GM19239 (cell line): ENCODE results near the gene ADH5.
"Not testable (repeated sequence)": the region's sequence is repeated elsewhere in the genome, so short reads cannot be mapped to it uniquely, and the experiment has no call there.

Experiments used
- DNase-seq: peaks from one replicate; pipeline ENCODE4 v3.0.0; 2011; ENCODE audit warnings: low spot score; ENCODE audit not compliant: insufficient read length
- FAIRE-seq: peaks from 2 replicates; lab custom pipeline; 2011; peaks lifted over from hg19 to GRCh38; lab: Jason Lieb, UNC

The ADH5 gene

DNA sequence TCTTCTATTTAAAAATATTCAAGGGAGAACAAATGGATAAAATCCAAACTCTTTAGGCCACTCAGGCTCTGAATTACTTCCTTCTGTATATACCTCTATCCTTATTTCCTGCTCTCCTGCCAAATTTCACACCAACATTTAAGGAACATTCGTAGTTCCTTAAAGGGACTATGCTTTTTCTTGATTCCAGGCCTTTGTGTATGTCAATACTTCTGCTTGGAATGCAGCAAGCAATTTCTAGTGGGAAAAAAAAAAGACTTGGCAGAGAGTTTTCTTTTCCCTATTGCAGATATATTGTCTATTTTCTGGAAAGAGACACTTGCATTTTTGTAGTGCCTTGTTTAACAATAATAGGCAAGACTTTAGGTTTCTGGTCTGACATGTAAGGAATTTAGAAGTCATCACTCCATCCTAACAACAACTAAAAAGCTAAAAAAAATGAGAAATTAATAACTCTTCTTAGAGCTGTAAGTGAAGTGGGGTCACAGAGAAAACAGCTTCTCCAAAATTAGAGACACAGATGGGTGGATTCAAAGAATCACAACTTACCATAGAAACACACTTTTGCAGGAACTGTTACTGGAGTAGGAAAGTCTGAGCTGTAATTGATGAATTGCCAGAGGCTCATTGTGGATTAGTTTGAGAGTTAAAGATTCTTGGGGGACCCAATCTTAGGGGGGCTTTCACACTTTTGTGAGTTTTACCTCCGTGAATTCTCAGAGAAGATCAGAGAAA, 2.1 kb upstream of the ADH5 start:
- FAIRE-seq (no peak), DNase-seq (no peak)

DNA sequence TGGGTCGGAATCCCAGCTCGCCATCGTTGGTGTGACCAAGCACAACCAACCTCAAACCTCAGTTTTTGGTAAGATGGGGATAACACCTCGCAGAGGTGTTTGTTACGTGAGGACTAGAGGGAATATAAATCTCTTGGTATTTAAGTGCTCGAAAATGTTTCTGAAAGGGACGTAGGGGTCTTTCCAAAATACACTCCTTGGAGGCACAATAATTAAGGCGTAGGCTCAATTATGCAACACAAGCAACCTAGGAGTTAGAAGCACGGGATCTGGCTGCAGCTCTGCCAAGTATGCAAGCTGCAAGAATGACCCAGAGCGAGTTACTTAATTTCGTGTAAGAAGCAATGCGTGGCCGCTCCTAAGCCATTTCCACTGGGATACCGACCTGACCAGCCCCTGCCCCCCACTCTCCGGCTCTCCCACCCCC, 552 bp downstream of the ADH5 start:
- FAIRE-seq (peak; percentile 67), DNase-seq (peak; percentile 13)

DNA sequence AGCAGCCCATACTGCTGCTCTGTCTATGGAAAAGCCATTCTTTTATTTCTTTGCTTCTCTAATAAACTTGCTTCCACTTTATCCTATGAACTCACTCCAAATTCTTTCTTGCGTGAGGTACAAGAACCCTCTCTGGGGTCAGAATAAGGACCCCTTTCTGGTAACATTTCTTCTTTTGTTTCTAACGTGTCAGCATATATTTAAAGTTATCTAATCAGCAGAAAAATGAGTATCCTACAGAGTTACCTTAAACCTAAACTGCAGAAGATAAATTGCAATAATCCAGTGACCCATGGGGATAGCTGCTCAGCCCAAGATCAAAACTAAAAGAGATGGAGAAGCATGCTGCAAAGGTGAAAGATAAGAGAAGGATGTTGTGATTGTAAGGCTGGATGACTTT, 4.0 kb downstream of the ADH5 start:
- DNase-seq (no peak), FAIRE-seq (no peak)

DNA sequence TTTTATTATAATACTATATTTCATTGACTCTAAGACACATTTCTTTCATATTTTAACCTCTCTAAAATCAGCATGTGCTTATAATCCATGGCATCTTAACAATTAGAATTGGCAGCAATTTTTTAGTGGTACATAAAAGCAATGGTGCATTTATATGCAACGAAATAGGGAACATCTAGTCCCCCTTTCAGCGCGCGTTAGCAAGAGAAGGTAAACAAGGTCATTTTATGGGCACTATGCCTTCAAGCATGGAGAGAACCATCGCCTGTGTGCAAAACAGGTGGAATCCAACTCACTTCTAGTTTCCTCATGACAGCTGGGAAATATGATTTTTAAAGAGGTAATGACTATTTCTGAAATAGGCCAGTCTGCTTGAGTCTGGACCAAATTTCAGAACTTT, 6.4 kb downstream of the ADH5 start:
- no peak for FAIRE-seq

DNA sequence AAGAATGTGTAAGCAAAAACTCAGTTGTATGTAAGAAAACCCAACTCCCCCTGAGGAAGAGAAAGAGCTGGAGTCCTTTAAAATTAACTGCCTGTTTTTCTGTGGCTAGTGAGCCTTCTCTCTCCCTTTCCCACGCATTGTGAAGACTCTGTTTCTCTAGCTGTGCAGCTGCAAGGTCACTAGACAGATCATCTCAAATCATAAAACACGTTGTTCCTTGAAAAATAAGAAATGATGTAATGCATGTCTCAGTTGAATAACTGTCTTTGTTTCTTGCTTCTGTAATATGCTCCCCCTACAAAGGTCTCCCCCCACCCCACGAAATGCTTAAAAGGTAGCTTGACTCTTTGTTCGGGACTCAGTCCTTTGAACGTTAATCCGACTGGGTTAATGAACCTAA, 7.7 kb downstream of the ADH5 start:
- not testable (repeated sequence) for DNase-seq, FAIRE-seq

More for the DNA sequence above, 6.4 kb downstream of the ADH5 start:
- DNase-seq = no peak

DNA sequence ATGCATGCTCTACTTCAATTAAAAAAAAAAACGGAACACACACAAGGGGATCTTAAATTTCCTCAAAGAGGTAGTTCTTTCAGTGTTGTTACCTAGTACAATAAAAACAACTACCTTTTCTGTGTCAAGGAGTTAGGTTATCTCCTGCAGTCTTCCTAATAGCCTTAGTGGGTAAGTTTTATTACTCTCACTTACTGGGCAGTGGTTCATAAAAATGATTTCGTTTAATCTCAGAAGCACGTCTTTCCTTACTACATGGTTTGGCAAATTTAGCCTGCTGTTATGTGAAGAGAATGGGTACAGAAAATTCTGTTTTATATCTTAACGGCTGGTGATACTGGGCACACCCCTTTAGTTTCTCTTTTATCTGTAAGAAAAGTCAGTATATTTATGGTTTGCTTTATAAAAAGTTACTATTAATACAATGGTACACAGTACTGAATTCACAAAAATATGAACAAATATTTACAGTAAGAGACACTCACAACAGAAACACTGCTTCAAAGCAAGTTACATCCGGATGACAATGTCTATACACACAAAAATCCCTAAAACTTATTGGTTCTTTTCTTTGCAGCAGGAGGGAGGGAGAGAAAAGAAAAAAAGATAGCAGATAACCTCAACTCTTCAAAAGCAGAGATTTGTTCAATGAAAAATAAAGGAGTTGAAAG, 8.8 kb downstream of the ADH5 start:
- FAIRE-seq = no peak

DNA sequence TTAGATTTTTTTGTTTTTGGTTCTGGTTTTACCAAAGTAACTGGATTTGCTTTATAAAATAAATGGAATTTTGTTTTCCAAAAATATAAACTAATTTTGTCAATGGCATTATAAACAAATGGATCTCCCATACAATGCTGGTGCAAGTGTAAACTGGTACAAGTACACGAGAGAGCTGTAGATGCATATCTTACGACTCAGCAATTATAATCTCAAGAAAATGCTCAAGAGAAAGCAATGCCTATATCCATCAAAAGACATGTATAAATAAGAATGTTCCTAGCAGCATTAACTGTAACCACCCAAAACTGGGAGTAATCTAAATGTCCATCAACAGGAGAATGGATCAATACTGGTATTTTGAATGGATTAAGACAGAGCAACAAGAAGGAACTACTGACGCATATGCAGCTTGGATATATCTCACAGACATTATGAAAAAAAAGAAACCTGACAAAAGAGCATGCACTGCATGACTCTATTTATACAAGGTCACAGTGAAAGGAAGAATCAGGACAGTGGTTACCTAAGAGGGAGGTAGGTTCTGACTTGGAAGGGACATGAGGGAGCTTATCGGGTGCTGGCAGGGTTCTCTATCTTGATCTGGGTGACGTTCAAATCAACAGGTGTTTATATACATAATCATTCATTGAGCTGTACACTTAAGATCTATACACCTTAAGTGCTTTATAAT, 9.5 kb downstream of the ADH5 start:
- DNase-seq = no peak
- no peak for FAIRE-seq

More for the DNA sequence above, 8.8 kb downstream of the ADH5 start:
- DNase-seq = no peak

DNA sequence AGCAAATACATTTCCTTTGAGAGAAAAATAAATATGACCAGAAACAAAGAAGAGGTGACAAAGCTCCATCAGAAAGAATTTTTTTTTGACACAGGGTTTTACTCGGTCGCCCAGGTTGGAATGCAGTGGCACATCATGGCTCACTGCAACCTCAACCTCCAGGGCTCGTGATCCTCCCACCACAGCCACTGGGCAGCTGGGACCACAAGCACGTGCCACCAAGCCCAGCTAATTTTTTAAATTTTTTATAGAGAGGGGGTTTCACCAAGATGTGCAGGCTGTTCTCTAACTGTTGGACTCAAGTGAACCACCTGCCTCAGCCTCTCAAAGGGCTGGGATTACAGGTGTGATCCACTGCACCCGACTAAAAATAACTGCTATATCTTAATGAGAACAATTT, 10.3 kb downstream of the ADH5 start:
- DNase-seq = no peak
- FAIRE-seq = no peak

DNA sequence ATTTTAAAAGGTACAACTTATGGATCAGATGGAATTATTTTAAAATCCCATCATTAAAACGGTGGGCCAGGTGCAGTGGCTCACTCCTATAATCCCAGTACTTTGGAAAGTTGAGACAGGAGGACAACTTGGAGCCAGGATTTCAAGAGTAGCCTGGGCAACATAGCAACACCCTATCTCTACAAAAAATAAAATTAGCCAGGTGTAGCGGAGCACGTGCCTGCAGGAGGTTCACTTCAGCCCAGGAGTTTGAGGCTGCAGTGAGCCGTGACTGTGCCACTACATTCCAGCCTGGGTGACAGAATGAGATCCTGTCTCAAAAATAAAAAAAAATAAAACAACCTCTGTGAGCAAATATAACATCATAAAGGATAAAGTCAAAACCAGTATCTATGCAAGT, 11.4 kb downstream of the ADH5 start:
- FAIRE-seq (no peak), DNase-seq (no peak)

DNA sequence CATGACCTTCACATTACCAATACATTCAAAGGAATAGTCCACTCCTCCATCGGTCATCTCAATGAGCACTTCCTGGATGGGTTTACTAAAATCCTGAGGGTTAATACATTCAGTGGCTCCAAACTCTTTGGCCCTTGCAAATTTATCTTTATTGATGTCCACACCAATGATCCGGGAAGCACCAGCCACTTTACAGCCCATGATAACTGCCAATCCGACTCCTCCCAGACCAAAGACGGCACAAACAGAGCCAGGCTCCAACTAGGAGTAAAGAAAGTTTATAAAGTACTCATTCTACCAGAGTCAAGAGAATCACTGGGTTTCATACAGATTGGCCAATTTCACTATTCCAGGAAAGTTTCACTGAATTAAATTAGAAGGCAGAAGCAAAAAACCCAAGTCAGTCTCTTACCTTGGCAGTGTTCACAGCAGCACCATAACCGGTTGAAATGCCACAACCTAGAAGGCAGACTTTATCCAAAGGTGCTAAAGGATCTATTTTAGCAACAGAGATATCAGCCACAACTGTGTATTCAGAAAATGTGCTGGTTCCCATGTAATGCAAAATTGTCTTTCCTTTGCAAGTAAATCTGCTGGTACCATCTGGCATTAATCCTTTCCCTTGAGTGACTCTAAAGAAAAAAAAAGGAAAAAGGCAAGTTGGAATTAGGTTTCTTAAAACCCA, 12.2 kb downstream of the ADH5 start:
- DNase-seq (no peak), FAIRE-seq (no peak)

DNA sequence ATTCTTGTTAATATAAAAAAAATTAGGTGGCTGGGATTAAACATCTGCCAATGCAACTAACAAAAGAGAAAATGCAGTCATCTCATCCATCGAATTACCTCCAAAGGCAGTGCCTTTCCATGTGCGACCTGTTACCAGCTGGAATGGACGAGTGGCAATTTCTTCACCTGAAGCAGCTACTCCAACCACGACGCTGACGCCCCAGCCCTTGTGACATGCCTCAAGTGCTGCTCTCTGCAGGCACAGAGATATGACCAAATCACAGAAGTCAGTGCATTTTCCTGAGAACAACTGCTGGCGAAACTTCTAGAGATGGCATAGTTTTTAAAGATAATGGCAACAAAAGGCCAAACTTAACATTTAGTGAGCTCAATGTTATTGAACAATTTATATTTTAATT, 13.8 kb downstream of the ADH5 start:
- FAIRE-seq = no peak

DNA sequence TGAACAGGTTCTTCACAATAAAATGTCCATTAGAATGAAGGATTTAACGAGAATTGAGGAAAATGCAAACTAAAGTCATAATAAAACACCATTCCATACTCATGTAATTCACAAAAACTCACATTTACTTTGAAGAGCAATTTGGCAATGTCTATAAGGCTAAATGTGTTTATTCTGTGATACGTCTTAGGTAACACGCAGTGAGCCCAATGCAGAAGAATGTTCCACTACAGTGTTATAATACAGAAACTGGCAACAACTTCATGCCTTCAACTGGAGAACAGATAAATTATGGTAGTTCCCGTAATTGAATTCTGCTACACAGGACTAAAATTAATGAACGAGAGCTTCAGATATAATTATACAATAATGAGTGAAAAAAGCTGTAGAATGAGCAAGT, 17.4 kb downstream of the ADH5 start:
- DNase-seq (no peak), FAIRE-seq (no peak)

More for the DNA sequence above, 13.8 kb downstream of the ADH5 start:
- DNase-seq = no peak

DNA sequence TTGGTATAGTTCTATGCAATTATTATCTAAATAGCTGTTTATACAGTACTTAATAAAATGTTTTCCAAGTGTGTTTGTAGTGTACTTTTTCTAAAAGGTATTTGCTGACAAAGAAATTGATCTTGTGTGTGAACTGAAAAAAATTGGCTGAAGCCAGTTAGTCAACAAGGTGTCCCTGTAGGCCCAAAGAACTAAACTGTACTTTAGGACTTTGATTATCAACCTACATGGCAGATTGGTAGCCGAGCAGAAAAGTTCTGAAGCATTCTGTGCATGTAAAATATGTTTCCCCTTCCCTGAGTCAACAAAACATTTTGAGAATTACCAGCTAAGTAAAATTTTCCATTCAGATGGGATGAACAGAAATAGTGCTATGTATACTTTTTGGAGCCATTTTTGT, 21.0 kb downstream of the ADH5 start:
- DNase-seq = no peak
- FAIRE-seq = no peak

DNA sequence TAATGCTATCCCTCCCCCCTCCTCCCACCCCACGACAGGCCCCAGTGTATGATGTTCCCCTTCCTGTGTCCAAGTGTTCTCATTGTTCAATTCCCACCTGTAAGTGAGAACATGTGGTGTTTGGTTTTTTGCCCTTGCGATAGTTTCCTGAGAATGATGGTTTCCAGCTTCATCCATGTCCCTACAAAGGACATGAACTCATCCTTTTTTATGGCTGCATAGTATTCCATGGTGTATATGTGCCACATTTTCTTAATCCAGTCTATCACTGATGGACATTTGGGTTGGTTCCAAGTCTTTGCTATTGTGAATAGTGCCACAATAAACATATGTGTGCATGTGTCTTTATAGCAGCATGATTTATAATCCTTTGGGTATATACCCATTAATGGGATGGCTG, 23.1 kb downstream of the ADH5 start:
- not testable (repeated sequence) for FAIRE-seq, DNase-seq

DNA sequence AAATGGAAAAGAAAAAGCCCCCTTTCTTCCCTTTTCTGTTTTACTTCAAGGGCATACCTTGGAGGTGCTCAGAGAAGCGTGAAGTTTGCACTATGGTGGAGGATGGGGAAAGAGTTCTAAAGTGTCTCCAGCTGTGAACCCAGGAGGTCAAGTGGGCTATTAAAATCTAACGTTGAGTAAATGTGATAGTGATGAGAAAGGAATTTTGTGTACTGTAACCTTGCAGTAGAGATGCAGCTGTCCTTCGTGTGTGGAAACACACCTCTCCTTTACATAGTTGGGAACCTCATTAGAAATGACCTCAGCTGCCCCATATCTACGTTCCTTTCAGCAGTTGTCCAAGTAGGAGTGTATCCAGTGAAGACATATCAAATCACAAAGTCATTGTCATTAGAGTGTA, 26.5 kb downstream of the ADH5 start:
- no peak for DNase-seq
- peak; percentile 14 for FAIRE-seq

DNA sequence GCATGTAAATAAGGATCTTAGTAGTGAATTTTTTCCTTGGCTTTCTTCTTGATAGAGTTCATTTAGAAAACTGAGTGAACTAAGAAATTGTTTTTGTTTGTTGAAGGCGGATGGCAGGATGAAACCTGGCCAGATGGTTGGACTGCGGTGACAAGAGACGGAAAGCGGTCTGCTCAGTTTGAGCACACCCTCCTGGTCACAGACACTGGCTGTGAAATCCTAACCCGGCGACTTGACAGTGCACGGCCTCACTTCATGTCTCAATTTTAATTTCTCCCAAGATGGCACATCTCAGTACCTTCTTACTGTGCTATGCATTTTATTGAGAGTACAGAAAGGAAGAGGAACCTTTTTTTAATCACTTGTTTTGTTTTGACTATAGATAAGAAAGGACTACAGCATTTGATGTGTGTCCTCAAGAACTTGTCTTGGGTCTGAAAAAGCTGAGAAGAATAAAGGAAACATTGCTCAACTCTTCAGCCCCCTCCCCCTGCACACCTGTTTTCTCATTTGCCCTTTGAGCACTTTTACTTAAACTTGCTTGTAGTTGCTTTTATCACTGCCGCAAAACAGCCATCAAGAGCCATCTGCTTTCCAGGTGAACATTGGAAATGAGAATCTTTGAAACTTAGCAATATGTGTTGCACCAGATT, 27.4 kb downstream of the ADH5 start:
- DNase-seq (no peak), FAIRE-seq (no peak)

DNA sequence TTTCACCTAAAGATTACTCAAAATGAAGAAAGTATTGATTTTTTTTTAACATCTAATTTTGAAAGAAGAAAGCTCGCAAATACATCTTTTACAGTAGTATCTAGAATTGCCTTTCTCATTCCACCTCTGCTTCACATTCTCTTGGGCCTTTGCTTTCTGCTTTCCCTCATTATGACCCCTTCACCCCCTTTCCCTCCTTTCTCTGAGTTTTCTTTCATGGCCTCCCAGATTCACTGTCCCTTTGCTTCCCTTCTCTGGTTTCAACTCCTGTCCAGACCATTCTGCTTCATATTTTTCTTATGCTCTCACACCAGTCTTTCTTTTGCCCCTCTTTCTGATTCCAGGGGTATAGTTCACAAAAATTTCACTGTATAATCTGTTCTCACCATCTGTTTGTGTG, 29.0 kb downstream of the ADH5 start:
- no peak for DNase-seq
- FAIRE-seq = no peak

DNA sequence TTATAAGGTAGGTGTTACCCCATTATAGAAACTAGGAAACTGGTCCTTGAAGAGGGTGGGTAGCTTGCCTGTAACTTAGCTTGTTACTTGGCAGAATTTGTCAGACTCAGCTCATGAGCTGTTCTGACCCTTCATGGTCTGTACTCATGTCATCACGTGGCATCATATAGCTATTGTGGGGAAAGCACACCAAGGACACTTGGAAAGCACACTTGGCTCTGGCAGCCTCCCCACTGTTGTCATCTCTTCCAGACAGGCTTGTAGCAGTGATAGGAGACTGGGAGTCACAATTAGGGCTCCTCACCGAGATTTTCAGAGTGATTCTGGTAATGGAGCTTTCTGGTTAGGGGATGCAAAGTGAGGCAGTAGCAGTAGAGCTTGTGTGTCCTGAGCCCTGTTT, 30.4 kb downstream of the ADH5 start:
- no peak for FAIRE-seq

DNA sequence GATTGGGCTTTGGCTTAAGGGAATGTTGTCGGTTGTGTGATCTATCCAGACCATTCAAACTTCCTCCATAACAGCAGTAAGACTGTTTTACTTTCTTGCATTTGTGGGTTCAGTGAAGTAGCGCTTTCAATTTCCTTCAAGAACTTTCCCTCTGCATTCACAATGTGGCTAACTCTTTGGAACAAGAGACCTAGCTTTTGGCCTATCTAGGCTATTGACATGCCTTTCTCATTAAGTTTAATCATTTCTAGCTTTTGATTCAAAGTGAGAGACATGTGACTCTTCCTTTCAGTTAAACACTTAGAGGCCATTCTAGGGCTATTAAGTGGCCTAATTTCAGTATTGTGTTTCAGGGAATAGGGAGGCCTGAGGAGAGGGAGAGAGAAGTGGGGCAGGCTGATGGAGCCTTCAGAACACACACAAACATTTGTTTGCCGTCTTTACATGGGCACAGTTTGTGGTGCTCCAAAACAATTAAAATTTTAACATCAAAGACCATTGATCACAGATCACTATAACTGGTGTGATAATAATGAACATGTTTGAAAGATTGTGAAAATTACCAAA, 34.1 kb downstream of the ADH5 start:
- DNase-seq (no peak), FAIRE-seq (peak; percentile 82)

More for the DNA sequence above, 30.4 kb downstream of the ADH5 start:
- DNase-seq = no peak

DNA sequence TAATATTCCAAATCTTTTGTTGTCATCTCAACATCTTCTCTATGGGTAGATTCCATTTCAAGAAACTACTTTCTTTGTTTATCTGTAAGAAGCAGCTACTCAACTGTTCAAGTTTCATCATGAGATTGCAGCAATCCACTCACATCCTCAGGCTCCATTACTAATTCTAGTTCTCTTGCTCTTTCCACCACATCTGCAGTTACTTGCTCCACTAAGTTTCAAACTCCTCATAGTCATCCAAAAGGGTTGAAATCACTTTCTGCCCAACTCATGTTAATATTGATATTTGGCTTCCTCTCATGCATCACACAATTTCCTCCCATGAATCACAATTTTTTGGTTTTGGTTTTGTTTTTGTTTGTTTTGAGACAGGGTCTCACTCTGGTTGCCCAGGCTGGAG, 35.7 kb downstream of the ADH5 start:
- DNase-seq = no peak
- peak; percentile 59 for FAIRE-seq
